GM12878 (cell line): ENCODE data around the gene HSD17B4. TPM values are rescaled to one million over a fixed set of nuclear protein-coding genes. Genes with fewer than 3 reads are reported as not detected.

ENCODE experiments used
- ATAC-seq: fragments of 200-7000 bp; cut with Tn5 transposase; 3 replicates; pipeline ENCODE4 v1.9.1; 2020; ENCODE audit warnings: mild to moderate bottlenecking, moderate library complexity
- BruUV-seq: library from RNA; stranded (reverse); fragments of 400-500 nt; replicated peaks from 2 replicates; lab custom pipeline; 2021; lab: Mats Ljungman, UMichigan
- CTCF ChIA-PET: fragments of 300-600 bp; sonication (Branson Sonifier 250); formaldehyde crosslinking; extraction: SDS; loops from one replicate; lab custom pipeline; 2021; ENCODE audit warnings: inconsistent platforms; lab: Yijun Ruan, JAX
- POLR2A ChIA-PET: fragments of 350-600 bp; formaldehyde crosslinking; extraction: SDS; loops from one replicate; lab custom pipeline; 2021; ENCODE audit warnings: inconsistent platforms; lab: Charles Lee
- RAD21 ChIA-PET: fragments of 300-600 bp; sonication (Branson Sonifier 250); formaldehyde crosslinking; loops from one replicate; lab custom pipeline; 2023; ENCODE audit warnings: antibody characterized with exemption; ENCODE audit not compliant: unreplicated experiment; lab: Charles Lee
- SMC1A ChIA-PET: fragments of 300-600 bp; sonication (Branson Sonifier 250); formaldehyde crosslinking; loops from one replicate; lab custom pipeline; 2023; ENCODE audit not compliant: unreplicated experiment, uncharacterized antibody; lab: Charles Lee
- DNase-seq: peaks from one replicate; pipeline ENCODE4 v3.0.0-alpha.2; 2011; ENCODE audit warnings: low read depth, low spot score
- FAIRE-seq: peaks from 3 replicates; lab custom pipeline; 2011; peaks lifted over from hg19 to GRCh38; lab: Jason Lieb, UNC
- H2AFZ ChIP-seq: 2 replicates; pipeline ENCODE4 v1.6.0; 2011; ENCODE audit warnings: low read depth, low read length, control low read depth; ENCODE audit not compliant: control insufficient read depth
- H3K27ac ChIP-seq: 2 replicates; pipeline ENCODE4 v1.5.1; 2011; ENCODE audit warnings: control low read depth; ENCODE audit not compliant: control insufficient read depth, insufficient read depth
- H3K27me3 ChIP-seq, 2 experiments: replicated peaks in 1 of 2; 2 replicates each; pipeline versions ENCODE4 v1.6.0 to v1.6.1; 2011; ENCODE audit warnings: low read length in 1 of 2; ENCODE audit not compliant: control insufficient read depth in 2 of 2, insufficient read depth in 2 of 2
- H3K36me3 ChIP-seq, 2 experiments: 2 replicates each; pipeline ENCODE4 v1.5.1; 2011; ENCODE audit warnings: low read length in 1 of 2; ENCODE audit not compliant: control insufficient read depth in 2 of 2, insufficient read depth in 2 of 2
- H3K4me1 ChIP-seq: 2 replicates; pipeline ENCODE4 v1.6.1; 2011; ENCODE audit warnings: mild to moderate bottlenecking, low read length, moderate library complexity, mixed read lengths; ENCODE audit not compliant: control insufficient read depth, insufficient read depth
- H3K4me2 ChIP-seq: 2 replicates; pipeline ENCODE4 v1.6.0; 2011; ENCODE audit warnings: control low read depth; ENCODE audit not compliant: control insufficient read depth, insufficient read depth
- H3K4me3 ChIP-seq: fragments of 200-600 bp; sonication (generic); 2 replicates; pipeline ENCODE4 v1.5.1; 2016
- H3K79me2 ChIP-seq: 2 replicates; pipeline ENCODE4 v1.6.0; 2011; ENCODE audit warnings: low read length; ENCODE audit not compliant: control insufficient read depth, insufficient read depth
- H3K9ac ChIP-seq: 2 replicates; pipeline ENCODE4 v1.8.0; 2011; ENCODE audit warnings: low read length, control low read depth, mixed read lengths; ENCODE audit not compliant: control insufficient read depth, insufficient read depth
- H3K9me3 ChIP-seq: replicated peaks from 3 replicates; pipeline ENCODE4 v1.5.1; 2011; ENCODE audit warnings: mild to moderate bottlenecking, low read length; ENCODE audit not compliant: control insufficient read depth, insufficient read depth
- H4K20me1 ChIP-seq: 2 replicates; pipeline ENCODE4 v1.6.0; 2011; ENCODE audit not compliant: control insufficient read depth, insufficient read depth
- BHLHE40 ChIP-seq, 2 experiments: fragments of 450-650 bp in 1 of 2; IDR thresholded peaks; 2 replicates each; pipeline ENCODE4 v1.6.1; 2011 to 2017; ENCODE audit warnings: low read depth in 2 of 2, borderline replicate concordance in 1 of 2, improper control_type of control experiment in 1 of 2, low read length in 1 of 2, mild to moderate bottlenecking in 1 of 2
- BRCA1 ChIP-seq: IDR thresholded peaks from 2 replicates; pipeline ENCODE4 v1.6.1; 2011; ENCODE audit warnings: low read depth, low read length, improper control_type of control experiment
- CBX3 ChIP-seq: fragments of 200-600 bp; sonication (generic); IDR thresholded peaks from 2 replicates; pipeline ENCODE4 v1.6.1; 2016; ENCODE audit warnings: low read depth, borderline replicate concordance
- CHD2 ChIP-seq: IDR thresholded peaks from 2 replicates; pipeline ENCODE4 v1.6.1; 2011; ENCODE audit warnings: low read depth, low read length, improper control_type of control experiment, borderline replicate concordance
- GABPA ChIP-seq: IDR thresholded peaks from 2 replicates; pipeline ENCODE4 v1.6.1; 2014; ENCODE audit warnings: antibody characterized with exemption, low read depth, mild to moderate bottlenecking, inconsistent platforms
- MYC ChIP-seq: IDR thresholded peaks from 2 replicates; pipeline ENCODE4 v1.6.1; 2011; ENCODE audit warnings: mild to moderate bottlenecking, low read length, moderate library complexity, inconsistent platforms; ENCODE audit not compliant: insufficient read depth, insufficient replicate concordance, insufficient read length, severe bottlenecking
- NFYA ChIP-seq: IDR thresholded peaks from 2 replicates; pipeline ENCODE4 v1.6.1; 2011; ENCODE audit warnings: low read depth, mild to moderate bottlenecking, low read length, improper control_type of control experiment, borderline replicate concordance
- SIX5 ChIP-seq: IDR thresholded peaks from 2 replicates; pipeline ENCODE4 v1.6.1; 2011; ENCODE audit warnings: mild to moderate bottlenecking, low read depth, low read length, moderate library complexity; ENCODE audit not compliant: severe bottlenecking
- SMAD5 ChIP-seq: IDR thresholded peaks from 2 replicates; pipeline ENCODE4 v1.6.1; 2016; ENCODE audit warnings: antibody characterized with exemption, low read depth
- ZNF24 ChIP-seq: fragments of 450-650 bp; IDR thresholded peaks from 2 replicates; pipeline ENCODE4 v1.6.1; 2017; ENCODE audit warnings: antibody characterized with exemption, mild to moderate bottlenecking
- WGBS: methylation state at CpG from one replicate; pipeline ENCODE4 v1.1.6; 2016; ENCODE audit warnings: low lambda C conversion rate; ENCODE audit not compliant: insufficient replicate concordance, insufficient coverage; ENCODE audit errors: missing lambda C conversion rate; 5-methylcytosine and 5-hydroxymethylcytosine counted together
- in situ Hi-C: fragments of 300-500 bp; cut with MboI; formaldehyde crosslinking; loops from 9 replicates; pipeline ENCODE4 v1.14.3; 2018; ENCODE audit warnings: mixed read lengths
- intact Hi-C: fragments of 100-400 bp; cut with micrococcal nuclease; formaldehyde crosslinking; loops from one replicate; pipeline ENCODE4 v1.14.2; 2022; ENCODE audit not compliant: unreplicated experiment
- polyA plus RNA-seq, 11 experiments: library from polyadenylated mRNA; depleted of rRNA in 4 of 11; unstranded in 6 of 11; stranded (reverse) in 5 of 11; fragments of >200 nt; fragmentation: Nextera tagmentation in 4 of 11; fragmentation: Illumina TruSeq in 1 of 11; extraction: Ambion mirVana in 4 of 11; extraction: Trizol in 1 of 11; gene quantifications; 1 replicate in 1 of 11; 2 replicates in 10 of 11; pipeline versions ENCODE4 v1.2.1 to v1.2.3, GENCODE V29; 2011 to 2016; ENCODE audit warnings: inconsistent platforms in 2 of 11, missing spikeins in 2 of 11, low read depth in 1 of 11
- total RNA-seq, 4 experiments: library from RNA; depleted of rRNA in 3 of 4; stranded (reverse); fragments of >200 nt in 3 of 4; fragmentation: Illumina TruSeq in 1 of 4; extraction: Trizol in 1 of 4; gene quantifications; 2 replicates each; pipeline versions ENCODE4 v1.2.1 to v1.2.3, GENCODE V29; 2013 to 2021

HSD17B4 gene
- total and polyA plus RNA-seq, 10 of the 15 experiments (the other 5 are each of a cell fraction or from before 2014, with no cell fraction given), result 38.6 to 125 (median 93.0) TPM

- H3K27me3 ChIP-seq, result no peaks in the 10 kb centered on the region
- H3K27ac ChIP-seq, result no peak overlapping the region
- WGBS, result 100% methylated on average over 3 of the region's 3 CpGs
- H3K4me1 ChIP-seq, result no peaks in the 10 kb centered on the region
- peaks cover 4% of the 10 kb centered on the region for H3K79me2 ChIP-seq
- FAIRE-seq, result no peak
- no peak for DNase-seq
- H3K9ac ChIP-seq, result no peak overlapping the region
- no peak overlapping the region; the same call in 1 of the 2 replicates for H3K4me2 ChIP-seq
- POLR2A ChIA-PET, result interaction anchor here (0.6 kb wide), 1 partner anchor 116 kb away, joined by 4 read pairs; no protein-coding TSS in a partner anchor
- in situ Hi-C loops, result no loop called here
- BruUV-seq, result no TSS peak
- no peak overlapping the region for H2AFZ ChIP-seq
- TF ChIP-seq GABPA (no peak), CBX3 (no peak), SMAD5 (no peak), SIX5 (no peak), MYC (no peak), ZNF24 (no peak), NFYA (no peak), BHLHE40 (IDR thresholded peaks at IDR 0.05; ENCODE audit: borderline replicate concordance in 1 of 2, low read depth in 2 of 2, low read length in 1 of 2) (no peak), CHD2 (no peak), BRCA1 (no peak)
- no peaks in the 10 kb centered on the region for H3K36me3 ChIP-seq
- RAD21 ChIA-PET, result no interaction called here
- intact Hi-C loops, result no loop called here
- H4K20me1 ChIP-seq, result no peaks in the 10 kb centered on the region
- CTCF ChIA-PET, result interaction anchor here (0.6 to 2.4 kb wide), 6 partner anchors 11 to 59 kb away, joined by 3 to 11 read pairs (median 4); no protein-coding TSS in a partner anchor
- H3K4me3 ChIP-seq, result no peak overlapping the region
- SMC1A ChIA-PET, result interaction anchor here (1.0 to 2.0 kb wide), 3 partner anchors 12 to 55 kb away, joined by 3 to 9 read pairs (median 3); no protein-coding TSS in a partner anchor
- H3K9me3 ChIP-seq, result no peaks in the 10 kb centered on the region; the same call in 1 of the 3 replicates
- no peak for ATAC-seq
These were observed 1.9 kb downstream of the HSD17B4 start for GRCh38 chr5:119454171-119454570.
